K562 (cell line): Measurements from ENCODE around the gene PHF19. TPM values are rescaled to one million over a fixed set of nuclear protein-coding genes. Genes with fewer than 3 reads are reported as not detected.

Source experiments
- ATAC-seq: fragments of 200-7000 bp; cut with Tn5 transposase; 3 replicates; pipeline ENCODE4 v1.9.1; 2020; ENCODE audit warnings: moderate library complexity
- BruUV-seq: library from RNA; stranded (reverse); fragments of 400-500 nt; replicated peaks from 2 replicates; lab custom pipeline; 2021; lab: Mats Ljungman, UMichigan
- CTCF ChIA-PET: fragments of 300-600 bp; formaldehyde crosslinking; extraction: SDS; loops from one replicate; lab custom pipeline; 2021; ENCODE audit warnings: low intra/inter-chr PET ratio; lab: Yijun Ruan, JAX
- POLR2A ChIA-PET: fragments of 300-600, 350-650 bp; sonication (Branson Sonifier 250); formaldehyde crosslinking; extraction: SDS; loops from one replicate; lab custom pipeline; 2021; ENCODE audit warnings: antibody characterized with exemption, inconsistent platforms; lab: Yijun Ruan, JAX
- DNase-seq, 4 experiments: peaks; one replicate each; pipeline versions ENCODE4 v3.0.0 to v3.0.0-alpha.2; 2011 to 2018; ENCODE audit warnings: low spot score in 3 of 4, mixed read lengths in 3 of 4; ENCODE audit errors: extremely low read depth in 1 of 4
- FAIRE-seq: peaks from 2 replicates; lab custom pipeline; 2011; peaks lifted over from hg19 to GRCh38; lab: Jason Lieb, UNC
- H2AFZ ChIP-seq: 2 replicates; pipeline ENCODE4 v1.6.0; 2011; ENCODE audit warnings: low read depth, low read length, control low read depth, inconsistent platforms
- H3K27ac ChIP-seq: fragments of 200-600 bp; 3 replicates; pipeline ENCODE4 v1.8.0; 2011; ENCODE audit warnings: low read depth, mild to moderate bottlenecking, control low read depth, inconsistent platforms, low read length, moderate library complexity, mixed read lengths; ENCODE audit errors: extremely low read depth
- H3K27me3 ChIP-seq, 2 experiments: fragments of 300-600 bp in 1 of 2; 2 replicates in 1 of 2; 3 replicates in 1 of 2; pipeline versions ENCODE4 v1.6.0 to v1.8.0; 2011; ENCODE audit warnings: inconsistent platforms in 2 of 2, low read length in 2 of 2, mild to moderate bottlenecking in 1 of 2, mixed read lengths in 1 of 2, moderate library complexity in 1 of 2; ENCODE audit not compliant: control insufficient read depth in 2 of 2, insufficient read depth in 2 of 2
- H3K36me3 ChIP-seq: fragments of 300-600 bp; 3 replicates; pipeline ENCODE4 v1.8.0; 2011; ENCODE audit warnings: mild to moderate bottlenecking, low read length, inconsistent platforms; ENCODE audit not compliant: control insufficient read depth, insufficient read depth
- H3K4me1 ChIP-seq, 2 experiments: fragments of 200-600 bp in 1 of 2; replicated peaks in 1 of 2; 2 replicates in 1 of 2; 3 replicates in 1 of 2; pipeline versions ENCODE4 v1.5.1 to v1.8.0; 2011; ENCODE audit warnings: inconsistent platforms in 2 of 2, low read length in 2 of 2, mild to moderate bottlenecking in 1 of 2, mixed read lengths in 1 of 2, moderate library complexity in 1 of 2; ENCODE audit not compliant: control insufficient read depth in 2 of 2, insufficient read depth in 2 of 2
- H3K4me2 ChIP-seq: 2 replicates; pipeline ENCODE4 v1.6.1; 2011; ENCODE audit warnings: low read length, control low read depth, inconsistent platforms, mixed read lengths; ENCODE audit not compliant: insufficient read depth
- H3K4me3 ChIP-seq: fragments of 200-600 bp; sonication (generic), shearing (Covaris generic); 2 replicates; pipeline ENCODE4 v1.5.1; 2016; ENCODE audit warnings: control low read depth, inconsistent platforms
- H3K79me2 ChIP-seq: fragments of 200-600 bp; 3 replicates; pipeline ENCODE4 v1.8.0; 2011; ENCODE audit warnings: low read length, inconsistent platforms; ENCODE audit not compliant: control insufficient read depth, insufficient read depth
- H3K9ac ChIP-seq, 2 experiments: 2 replicates each; pipeline versions ENCODE4 v1.6.0 to v1.6.1; 2011; ENCODE audit warnings: low read depth in 2 of 2, low read length in 2 of 2, control low read depth in 1 of 2, inconsistent platforms in 1 of 2, mild to moderate bottlenecking in 1 of 2, mixed read lengths in 1 of 2; ENCODE audit not compliant: insufficient read depth in 1 of 2
- H3K9me1 ChIP-seq: one replicate; pipeline ENCODE4 v1.6.0; 2011; ENCODE audit warnings: inconsistent platforms, mild to moderate bottlenecking, low read length, moderate library complexity; ENCODE audit not compliant: control insufficient read depth, insufficient read depth
- H3K9me3 ChIP-seq: replicated peaks from 2 replicates; pipeline ENCODE4 v1.5.1; 2011; ENCODE audit warnings: low read depth, low read length, inconsistent platforms; ENCODE audit not compliant: control insufficient read depth, insufficient read depth
- H4K20me1 ChIP-seq: replicated peaks from 2 replicates; pipeline ENCODE4 v1.6.1; 2011; ENCODE audit warnings: low read length, inconsistent platforms, mixed read lengths; ENCODE audit not compliant: control insufficient read depth, insufficient read depth
- EHMT2 ChIP-seq: fragments of 450-650 bp; IDR thresholded peaks from 2 replicates; pipeline ENCODE4 v1.6.1; 2018; ENCODE audit warnings: antibody characterized with exemption
- EZH2 ChIP-seq: IDR thresholded peaks from 2 replicates; pipeline ENCODE4 v1.6.1; 2012; ENCODE audit warnings: low read depth, mild to moderate bottlenecking, inconsistent platforms, low read length, borderline replicate concordance
- HCFC1 ChIP-seq: IDR thresholded peaks from 2 replicates; pipeline ENCODE4 v1.6.1; 2012; ENCODE audit warnings: low read depth, low read length, improper control_type of control experiment
- HLTF ChIP-seq: fragments of 450-650 bp; IDR thresholded peaks from 2 replicates; pipeline ENCODE4 v1.6.1; 2016
- KDM5B ChIP-seq: fragments of 200-600 bp; sonication (generic); IDR thresholded peaks from 2 replicates; pipeline ENCODE4 v1.6.1; 2012; ENCODE audit warnings: low read depth, mild to moderate bottlenecking, moderate library complexity, low read length, control low read depth, inconsistent platforms; ENCODE audit not compliant: insufficient replicate concordance
- KLF1 ChIP-seq: fragments of 450-650 bp; IDR thresholded peaks from 2 replicates; pipeline ENCODE4 v1.6.1; 2016; ENCODE audit warnings: missing genetic modification characterization, missing compliant biosample characterization
- KLF6 ChIP-seq: fragments of 250-450 bp; sonication (Bioruptor Pico); IDR thresholded peaks from 2 replicates; pipeline ENCODE4 v1.4.0; 2020; ENCODE audit warnings: mild to moderate bottlenecking, moderate library complexity, borderline replicate concordance
- TFAM ChIP-seq: fragments of 250-450 bp; sonication (Bioruptor Pico); conservative IDR thresholded peaks from 2 replicates; pipeline ENCODE4 v1.5.0; 2021; ENCODE audit warnings: mild to moderate bottlenecking, moderate library complexity
- ZC3H4 ChIP-seq: sonication (generic); formaldehyde crosslinking; IDR thresholded peaks from 2 replicates; pipeline ENCODE4 v1.9.0; 2021; ENCODE audit warnings: missing genetic modification reagents, borderline replicate concordance
- ZNF324 ChIP-seq: fragments of 250-450 bp; sonication (Bioruptor Pico); IDR thresholded peaks from 2 replicates; pipeline ENCODE4 v1.4.0; 2020; ENCODE audit warnings: mild to moderate bottlenecking
- WGBS: fragments of 100-300 bp; shearing (Covaris generic); methylation state at CpG from one replicate; pipeline ENCODE4 v1.1.6; 2016; ENCODE audit warnings: low coverage, mixed read lengths; ENCODE audit not compliant: insufficient coverage; ENCODE audit errors: missing lambda C conversion rate; 5-methylcytosine and 5-hydroxymethylcytosine counted together
- in situ Hi-C: fragments of 300-500 bp; cut with MboI; formaldehyde crosslinking; loops from 4 replicates; pipeline ENCODE4 v1.15.0; 2018; ENCODE audit warnings: inconsistent platforms, mixed read lengths
- intact Hi-C: fragments of 100-400 bp; cut with micrococcal nuclease; formaldehyde crosslinking; loops from 2 replicates; pipeline ENCODE4 v1.14.2; 2022
- polyA plus RNA-seq, 8 experiments: library from polyadenylated mRNA; depleted of rRNA in 4 of 8; stranded (reverse) in 5 of 8; unstranded in 3 of 8; fragments of >200 nt; fragmentation: Nextera tagmentation in 2 of 8; fragmentation: Illumina TruSeq in 1 of 8; extraction: Ambion mirVana in 2 of 8; extraction: Trizol in 1 of 8; gene quantifications; 2 replicates each; pipeline versions ENCODE4 v1.2.1 to v1.2.3, GENCODE V29; 2011 to 2014; ENCODE audit warnings: inconsistent platforms in 1 of 8, missing spikeins in 1 of 8
- total RNA-seq, 7 experiments: library from RNA; depleted of rRNA in 6 of 7; stranded (reverse); fragments of >200 nt in 6 of 7; fragmentation: Illumina TruSeq in 2 of 7; extraction: Trizol in 2 of 7; gene quantifications; 2 replicates each; pipeline versions ENCODE4 v1.2.1 to v1.2.3, GENCODE V29; 2011 to 2021; ENCODE audit warnings: low replicate concordance in 1 of 7
- TF ChIP-seq, protein P1 (sequence below), 3 experiments: fragments of 200-800 bp in 1 of 3; fragments of 250-450 bp in 1 of 3; fragments of 450-650 bp in 1 of 3; sonication (Bioruptor Pico) in 1 of 3; sonication (Bioruptor generic) in 1 of 3; formaldehyde crosslinking in 1 of 3; IDR thresholded peaks; 2 replicates each; pipeline versions ENCODE4 v1.6.1 to v1.8.0; 2016 to 2022; ENCODE audit warnings: mild to moderate bottlenecking in 2 of 3, missing genetic modification characterization in 2 of 3, missing compliant biosample characterization in 1 of 3, moderate library complexity in 1 of 3
- TF ChIP-seq, protein P2 (sequence below), 2 experiments: fragments of 450-650 bp in 1 of 2; sonication (generic) in 1 of 2; formaldehyde crosslinking; conservative IDR thresholded peaks; 2 replicates each; pipeline versions ENCODE4 v1.4.0 to v1.8.1; 2020 to 2022; ENCODE audit warnings: mild to moderate bottlenecking in 1 of 2, missing genetic modification reagents in 1 of 2

The PHF19 gene
- total and polyA plus RNA-seq, 9 of the 15 experiments (the other 6 are each of a cell fraction or from before 2014, with no cell fraction given): 95.8 to 403 (median 255) TPM

DNA sequence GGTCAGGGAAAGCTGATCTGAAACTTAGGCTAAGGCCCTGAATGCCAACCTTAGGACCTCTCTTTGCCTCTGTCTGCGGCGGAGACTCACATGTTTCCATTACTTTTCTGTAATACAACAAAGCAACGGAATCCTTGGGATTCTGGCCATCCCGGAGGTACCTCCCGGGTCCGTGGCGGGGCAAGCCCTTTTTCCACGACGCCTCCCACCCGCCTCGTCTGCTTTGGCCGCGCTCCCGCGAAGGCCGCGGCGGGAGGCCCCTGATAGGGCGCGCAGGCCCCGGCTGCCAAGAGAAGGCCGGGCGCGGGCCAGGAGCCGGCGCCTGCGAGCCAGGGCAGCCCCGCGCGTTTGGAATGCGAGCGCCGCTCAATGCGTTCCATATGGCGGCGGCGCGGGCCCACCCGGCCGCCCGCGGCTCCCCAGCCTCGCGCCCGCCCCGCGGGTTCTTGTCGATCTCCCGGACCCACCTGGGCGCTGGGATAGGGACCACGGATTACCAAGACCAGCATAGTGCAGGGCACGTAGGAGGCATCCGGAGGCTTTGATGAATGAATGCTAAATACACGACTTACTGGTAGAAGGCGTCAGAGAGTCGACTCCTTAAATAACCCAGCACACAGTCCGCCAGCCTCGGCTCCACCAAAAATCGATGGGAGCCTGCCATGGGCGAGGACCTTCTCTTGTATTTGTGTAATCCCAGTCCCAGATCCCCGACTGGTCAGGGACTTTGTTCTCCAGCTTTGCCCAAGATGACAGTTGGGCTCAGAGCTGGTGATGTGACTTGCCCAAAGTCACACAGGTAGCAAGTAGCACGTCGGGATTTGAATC is 17.5 kb upstream of the PHF19 start (continued):
- TF ChIP-seq KLF6 (CRISPR knock-in tag) (no peak), KDM5B (peak; percentile 35), ZNF324 (CRISPR knock-in tag) (no peak), KLF1 (tag) (0 out of 2 replicates have a peak, but pooled peaks have one; percentile 21), HCFC1 (0 out of 2 replicates have a peak, but pooled peaks have one; percentile 3)

DNA sequence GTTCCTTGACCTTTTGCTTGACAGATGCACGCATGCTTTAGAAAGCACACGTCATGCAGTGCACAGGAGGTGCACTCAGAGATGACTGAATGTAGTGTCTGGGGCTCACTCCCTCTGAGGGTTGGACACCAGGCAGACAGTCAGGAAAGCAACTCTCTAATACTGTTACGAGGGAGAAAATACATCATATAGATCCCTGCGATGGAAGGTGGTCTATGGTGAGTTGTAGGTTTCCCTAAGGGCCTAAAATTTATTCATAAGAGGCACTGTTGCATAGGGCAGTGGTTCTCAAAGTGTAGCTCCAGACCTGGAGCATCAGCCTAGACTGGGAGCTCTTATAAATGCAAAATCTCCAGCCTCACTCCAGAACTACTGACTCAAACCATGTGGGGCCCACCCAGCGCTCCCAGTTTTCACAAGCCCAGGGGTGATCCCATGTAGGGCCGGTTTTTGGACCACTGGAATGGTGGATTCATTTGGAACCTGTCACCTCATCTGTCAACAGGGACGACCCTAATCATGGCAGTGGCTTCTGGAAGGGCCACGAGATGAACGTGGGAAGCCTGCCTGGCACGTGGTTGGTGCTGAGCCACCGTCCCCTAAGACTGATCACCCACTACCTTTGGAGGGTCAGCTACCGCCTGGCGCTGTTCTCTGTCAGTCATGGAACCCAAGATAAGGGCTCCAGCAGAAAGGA is 16.8 kb upstream of the PHF19 start:
- no peak overlapping the region for H3K4me2 ChIP-seq
- CTCF ChIA-PET: no interaction called here
- TF ChIP-seq, protein P1, sequence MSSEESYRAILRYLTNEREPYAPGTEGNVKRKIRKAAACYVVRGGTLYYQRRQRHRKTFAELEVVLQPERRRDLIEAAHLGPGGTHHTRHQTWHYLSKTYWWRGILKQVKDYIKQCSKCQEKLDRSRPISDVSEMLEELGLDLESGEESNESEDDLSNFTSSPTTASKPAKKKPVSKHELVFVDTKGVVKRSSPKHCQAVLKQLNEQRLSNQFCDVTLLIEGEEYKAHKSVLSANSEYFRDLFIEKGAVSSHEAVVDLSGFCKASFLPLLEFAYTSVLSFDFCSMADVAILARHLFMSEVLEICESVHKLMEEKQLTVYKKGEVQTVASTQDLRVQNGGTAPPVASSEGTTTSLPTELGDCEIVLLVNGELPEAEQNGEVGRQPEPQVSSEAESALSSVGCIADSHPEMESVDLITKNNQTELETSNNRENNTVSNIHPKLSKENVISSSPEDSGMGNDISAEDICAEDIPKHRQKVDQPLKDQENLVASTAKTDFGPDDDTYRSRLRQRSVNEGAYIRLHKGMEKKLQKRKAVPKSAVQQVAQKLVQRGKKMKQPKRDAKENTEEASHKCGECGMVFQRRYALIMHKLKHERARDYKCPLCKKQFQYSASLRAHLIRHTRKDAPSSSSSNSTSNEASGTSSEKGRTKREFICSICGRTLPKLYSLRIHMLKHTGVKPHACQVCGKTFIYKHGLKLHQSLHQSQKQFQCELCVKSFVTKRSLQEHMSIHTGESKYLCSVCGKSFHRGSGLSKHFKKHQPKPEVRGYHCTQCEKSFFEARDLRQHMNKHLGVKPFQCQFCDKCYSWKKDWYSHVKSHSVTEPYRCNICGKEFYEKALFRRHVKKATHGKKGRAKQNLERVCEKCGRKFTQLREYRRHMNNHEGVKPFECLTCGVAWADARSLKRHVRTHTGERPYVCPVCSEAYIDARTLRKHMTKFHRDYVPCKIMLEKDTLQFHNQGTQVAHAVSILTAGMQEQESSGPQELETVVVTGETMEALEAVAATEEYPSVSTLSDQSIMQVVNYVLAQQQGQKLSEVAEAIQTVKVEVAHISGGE (CRISPR knock-in tag; IDR thresholded peaks at IDR 0.05): no peak
- no peak for TF ChIP-seq HLTF
- TF ChIP-seq KDM5B: peak; percentile 39
- TF ChIP-seq, protein P2, sequence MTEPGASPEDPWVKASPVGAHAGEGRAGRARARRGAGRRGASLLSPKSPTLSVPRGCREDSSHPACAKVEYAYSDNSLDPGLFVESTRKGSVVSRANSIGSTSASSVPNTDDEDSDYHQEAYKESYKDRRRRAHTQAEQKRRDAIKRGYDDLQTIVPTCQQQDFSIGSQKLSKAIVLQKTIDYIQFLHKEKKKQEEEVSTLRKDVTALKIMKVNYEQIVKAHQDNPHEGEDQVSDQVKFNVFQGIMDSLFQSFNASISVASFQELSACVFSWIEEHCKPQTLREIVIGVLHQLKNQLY (CRISPR knock-in tag; conservative IDR thresholded peaks at IDR 0.05): no peak
- no peak for TF ChIP-seq EHMT2
- TF ChIP-seq TFAM (CRISPR knock-in tag): no peak
- no peak for TF ChIP-seq ZC3H4 (CRISPR knock-in tag)
- no peak for TF ChIP-seq EZH2
- 66% methylated on average over 13 of the region's 13 CpGs for WGBS
- peaks cover 44 to 65% of the 10 kb centered on the region in 2 experiments for H3K4me1 ChIP-seq
- DNase-seq: peak in 3 of 4 experiments; percentile 21 to 57 (median 47)
- H2AFZ ChIP-seq: peak overlapping the region; percentile 37
- in situ Hi-C loops: no loop called here
- H3K27ac ChIP-seq: peak overlapping the region; percentile 10; the same call in 1 of the 3 replicates
- no peaks in the 10 kb centered on the region for H3K27me3 ChIP-seq
- H3K4me3 ChIP-seq: no peak overlapping the region
- intact Hi-C loops: no loop called here
- POLR2A ChIA-PET: interaction anchor here (0.6 to 22.9 kb wide), 6 partner anchors 10 to 51 kb away, joined by 3 to 464 read pairs (median 8); partner anchors contain the start of genes PHF19 and PSMD5
- peak overlapping the region in 1 of 2 experiments; percentile 15; a peak in 2 of 4 replicates for H3K9ac ChIP-seq
- H4K20me1 ChIP-seq: no peaks in the 10 kb centered on the region
- no peaks in the 10 kb centered on the region for H3K36me3 ChIP-seq
- no peak for FAIRE-seq
- H3K9me1 ChIP-seq: no peaks in the 10 kb centered on the region
- H3K9me3 ChIP-seq: no peaks in the 10 kb centered on the region
- BruUV-seq: no TSS peak
- no peaks in the 10 kb centered on the region for H3K79me2 ChIP-seq
- ATAC-seq: no peak
